ENCODE measurements around the gene POM121.
"Not testable (repeated sequence)": the region's sequence is repeated elsewhere in the genome, so short reads cannot be mapped to it uniquely, and the experiment has no call there.

GRCh38 chr7:72949276-72949675 is 24.4 kb downstream of the POM121 start:
- TF ChIP-seq CTCF, POLR2A (IDR thresholded peaks at IDR 0.05): not testable (repeated sequence)

Data from uterus (tissue), 2 donors.